IMR-90 (cell line): ENCODE results near the gene RAB14.

Experiments used
- BHLHE40 ChIP-seq: fragments of 150-350 bp; IDR thresholded peaks from 2 replicates; pipeline ENCODE4 v1.6.1; 2016; ENCODE audit warnings: mild to moderate bottlenecking, low read depth, low read length
- FOS ChIP-seq: fragments of 150-350 bp; IDR thresholded peaks from 2 replicates; pipeline ENCODE4 v1.6.1; 2016; ENCODE audit warnings: low read depth, low read length
- MAFK ChIP-seq: IDR thresholded peaks from 2 replicates; pipeline ENCODE4 v1.6.1; 2012; ENCODE audit warnings: low read depth, low read length, improper control_type of control experiment
- MXI1 ChIP-seq: IDR thresholded peaks from 2 replicates; pipeline ENCODE4 v1.6.1; 2012; ENCODE audit warnings: low read depth, mild to moderate bottlenecking, low read length, moderate library complexity, borderline replicate concordance
- NFE2L2 ChIP-seq: fragments of 150-350 bp; IDR thresholded peaks from 2 replicates; pipeline ENCODE4 v1.6.1; 2016; ENCODE audit warnings: low read depth, mild to moderate bottlenecking, low read length
- POLR2A ChIP-seq: IDR thresholded peaks from 2 replicates; pipeline ENCODE4 v1.6.1; 2012; ENCODE audit warnings: mild to moderate bottlenecking, low read depth, low read length
- RAD21 ChIP-seq: IDR thresholded peaks from 2 replicates; pipeline ENCODE4 v1.6.1; 2012; ENCODE audit warnings: low read length, improper control_type of control experiment
- RFX5 ChIP-seq: IDR thresholded peaks from 2 replicates; pipeline ENCODE4 v1.8.0; 2012; ENCODE audit warnings: low read depth, mild to moderate bottlenecking, low read length, moderate library complexity
- SMC3 ChIP-seq: fragments of 150-350 bp; IDR thresholded peaks from 2 replicates; pipeline ENCODE4 v1.6.1; 2016; ENCODE audit warnings: low read depth, mild to moderate bottlenecking, antibody characterized with exemption, low read length, moderate library complexity
- TF ChIP-seq, protein P1 (sequence below): conservative IDR thresholded peaks from 2 replicates; pipeline ENCODE4 v1.5.1; 2012; ENCODE audit warnings: mild to moderate bottlenecking, low read depth, low read length, improper control_type of control experiment
- TF ChIP-seq, protein P2 (sequence below): fragments of 150-350 bp; IDR thresholded peaks from 2 replicates; pipeline ENCODE4 v1.6.1; 2016; ENCODE audit warnings: low read depth, mild to moderate bottlenecking, low read length, moderate library complexity, borderline replicate concordance

DNA sequence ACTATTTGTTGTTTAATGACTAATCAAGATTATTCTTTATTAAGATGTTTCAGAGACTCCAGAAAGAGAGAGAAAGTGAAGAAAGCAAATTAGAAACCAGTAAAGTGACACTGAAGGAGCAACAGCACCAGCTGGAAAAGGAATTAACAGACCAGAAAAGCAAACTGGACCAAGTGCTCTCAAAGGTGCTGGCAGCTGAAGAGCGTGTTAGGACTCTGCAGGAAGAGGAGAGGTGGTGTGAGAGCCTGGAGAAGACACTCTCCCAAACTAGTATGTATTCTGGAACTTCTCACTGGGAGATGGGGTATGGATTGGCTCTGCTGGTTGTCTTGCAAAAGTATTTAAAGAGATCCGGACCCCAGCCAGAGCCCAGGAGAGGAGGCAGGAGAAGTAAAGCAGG lies 33.6 kb downstream of the RAB14 start:
- no peak for TF ChIP-seq RAD21
- no peak for TF ChIP-seq POLR2A
- TF ChIP-seq, protein P1, sequence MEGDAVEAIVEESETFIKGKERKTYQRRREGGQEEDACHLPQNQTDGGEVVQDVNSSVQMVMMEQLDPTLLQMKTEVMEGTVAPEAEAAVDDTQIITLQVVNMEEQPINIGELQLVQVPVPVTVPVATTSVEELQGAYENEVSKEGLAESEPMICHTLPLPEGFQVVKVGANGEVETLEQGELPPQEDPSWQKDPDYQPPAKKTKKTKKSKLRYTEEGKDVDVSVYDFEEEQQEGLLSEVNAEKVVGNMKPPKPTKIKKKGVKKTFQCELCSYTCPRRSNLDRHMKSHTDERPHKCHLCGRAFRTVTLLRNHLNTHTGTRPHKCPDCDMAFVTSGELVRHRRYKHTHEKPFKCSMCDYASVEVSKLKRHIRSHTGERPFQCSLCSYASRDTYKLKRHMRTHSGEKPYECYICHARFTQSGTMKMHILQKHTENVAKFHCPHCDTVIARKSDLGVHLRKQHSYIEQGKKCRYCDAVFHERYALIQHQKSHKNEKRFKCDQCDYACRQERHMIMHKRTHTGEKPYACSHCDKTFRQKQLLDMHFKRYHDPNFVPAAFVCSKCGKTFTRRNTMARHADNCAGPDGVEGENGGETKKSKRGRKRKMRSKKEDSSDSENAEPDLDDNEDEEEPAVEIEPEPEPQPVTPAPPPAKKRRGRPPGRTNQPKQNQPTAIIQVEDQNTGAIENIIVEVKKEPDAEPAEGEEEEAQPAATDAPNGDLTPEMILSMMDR = no peak
- no peak for TF ChIP-seq MAFK
- no peak for TF ChIP-seq SMC3
- TF ChIP-seq BHLHE40 = no peak
- no peak for TF ChIP-seq FOS
- no peak for TF ChIP-seq MXI1
- TF ChIP-seq, protein P2, sequence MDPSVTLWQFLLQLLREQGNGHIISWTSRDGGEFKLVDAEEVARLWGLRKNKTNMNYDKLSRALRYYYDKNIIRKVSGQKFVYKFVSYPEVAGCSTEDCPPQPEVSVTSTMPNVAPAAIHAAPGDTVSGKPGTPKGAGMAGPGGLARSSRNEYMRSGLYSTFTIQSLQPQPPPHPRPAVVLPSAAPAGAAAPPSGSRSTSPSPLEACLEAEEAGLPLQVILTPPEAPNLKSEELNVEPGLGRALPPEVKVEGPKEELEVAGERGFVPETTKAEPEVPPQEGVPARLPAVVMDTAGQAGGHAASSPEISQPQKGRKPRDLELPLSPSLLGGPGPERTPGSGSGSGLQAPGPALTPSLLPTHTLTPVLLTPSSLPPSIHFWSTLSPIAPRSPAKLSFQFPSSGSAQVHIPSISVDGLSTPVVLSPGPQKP = no peak
- no peak for TF ChIP-seq RFX5
- no peak for TF ChIP-seq NFE2L2
